HCT116 (cell line): ENCODE results near the gene NSUN3. TPM values are rescaled to one million over a fixed set of nuclear protein-coding genes. Genes with fewer than 3 reads are reported as not detected.

Experiments
- ATAC-seq: fragments of 200-7000 bp; cut with Tn5 transposase; 2 replicates; pipeline ENCODE4 v1.9.1; 2020; ENCODE audit warnings: mild to moderate bottlenecking, moderate library complexity
- BruUV-seq: library from RNA; stranded (reverse); fragments of 400-500 nt; replicated peaks from 2 replicates; lab custom pipeline; 2021; lab: Mats Ljungman, UMichigan
- CTCF ChIA-PET: fragments of 300-600 bp; sonication (Branson Sonifier 250); formaldehyde crosslinking; loops from one replicate; lab custom pipeline; 2021; ENCODE audit warnings: antibody characterized with exemption; lab: Charles Lee
- POLR2A ChIA-PET: fragments of 300-600, 350-600 bp; sonication (Branson Sonifier 250); formaldehyde crosslinking; loops from one replicate; lab custom pipeline; 2021; ENCODE audit warnings: antibody characterized with exemption; lab: Charles Lee
- RAD21 ChIA-PET, 2 experiments: fragments of 300-600 bp; sonication (Branson Sonifier 250); formaldehyde crosslinking; loops; one replicate each; lab custom pipeline; 2023; ENCODE audit warnings: low total read pairs in 2 of 2; ENCODE audit not compliant: uncharacterized antibody in 2 of 2, unreplicated experiment in 2 of 2, low non-redundant PET in 1 of 2; lab: Charles Lee
- DNase-seq: peaks from one replicate; pipeline ENCODE4 v3.0.0-alpha.2; 2010; ENCODE audit warnings: low read depth, low spot score
- H2AFZ ChIP-seq: fragments of 200-600 bp; shearing (Covaris generic), sonication (generic); 2 replicates; pipeline ENCODE4 v1.6.1; 2017; ENCODE audit warnings: low read depth, mixed run types, mixed read lengths, antibody characterized with exemption, low read length; ENCODE audit not compliant: poor library complexity, severe bottlenecking
- H3K27ac ChIP-seq: 2 replicates; pipeline ENCODE4 v1.5.1; 2012; ENCODE audit warnings: low read depth, low read length
- H3K27me3 ChIP-seq: fragments of 200-600 bp; sonication (generic); 2 replicates; pipeline ENCODE4 v1.6.1; 2016; ENCODE audit warnings: mixed run types, low read length, mixed read lengths; ENCODE audit not compliant: insufficient read depth
- H3K36me3 ChIP-seq, 2 experiments: fragments of 200-500 bp in 1 of 2; fragments of 200-600 bp in 1 of 2; sonication (Bioruptor generic) in 1 of 2; sonication (generic) in 1 of 2; 2 replicates each; pipeline versions ENCODE4 v1.5.1 to v1.6.1; 2014 to 2016; ENCODE audit warnings: low read length in 2 of 2, inconsistent platforms in 1 of 2, mixed read lengths in 1 of 2, mixed run types in 1 of 2; ENCODE audit not compliant: insufficient read depth in 2 of 2, control insufficient read depth in 1 of 2
- H3K4me1 ChIP-seq, 2 experiments: fragments of 200-600 bp in 1 of 2; sonication (generic) in 1 of 2; 2 replicates each; pipeline versions ENCODE4 v1.5.1 to v1.6.1; 2012 to 2017; ENCODE audit warnings: low read length in 2 of 2, inconsistent platforms in 1 of 2, mild to moderate bottlenecking in 1 of 2, mixed read lengths in 1 of 2, mixed run types in 1 of 2, moderate library complexity in 1 of 2; ENCODE audit not compliant: insufficient read depth in 2 of 2, control insufficient read depth in 1 of 2
- H3K4me2 ChIP-seq: fragments of 200-600 bp; sonication (generic); 2 replicates; pipeline ENCODE4 v1.6.1; 2017; ENCODE audit warnings: mixed run types, low read length, mixed read lengths
- H3K4me3 ChIP-seq, 2 experiments: fragments of 200-600 bp in 1 of 2; sonication (generic) in 1 of 2; replicated peaks in 1 of 2; 2 replicates each; pipeline ENCODE4 v1.5.1; 2011 to 2016; ENCODE audit warnings: low read length in 2 of 2, control low read depth in 1 of 2, low read depth in 1 of 2, mild to moderate bottlenecking in 1 of 2, mixed read lengths in 1 of 2, mixed run types in 1 of 2
- H3K79me2 ChIP-seq: fragments of 200-600 bp; sonication (generic); 2 replicates; pipeline ENCODE4 v1.6.1; 2017; ENCODE audit warnings: mild to moderate bottlenecking, mixed run types, low read length, moderate library complexity, mixed read lengths; ENCODE audit not compliant: insufficient read depth
- H3K9ac ChIP-seq: fragments of 200-600 bp; sonication (generic); 2 replicates; pipeline ENCODE4 v1.6.1; 2016; ENCODE audit warnings: low read length, mixed read lengths
- H3K9me2 ChIP-seq: fragments of 200-600 bp; sonication (generic), shearing (Covaris generic); 2 replicates; pipeline ENCODE4 v1.6.1; 2017; ENCODE audit warnings: mixed run types, mild to moderate bottlenecking, moderate library complexity; ENCODE audit not compliant: insufficient read depth
- H3K9me3 ChIP-seq, 2 experiments: fragments of 200-500 bp in 1 of 2; fragments of 200-600 bp in 1 of 2; sonication (Bioruptor generic) in 1 of 2; sonication (generic) in 1 of 2; 2 replicates each; pipeline ENCODE4 v1.6.1; 2014 to 2017; ENCODE audit warnings: low read length in 2 of 2, mixed read lengths in 2 of 2, inconsistent platforms in 1 of 2, low read depth in 1 of 2, mild to moderate bottlenecking in 1 of 2, mixed run types in 1 of 2, moderate library complexity in 1 of 2; ENCODE audit not compliant: control insufficient read depth in 1 of 2, insufficient read depth in 1 of 2
- H4K20me1 ChIP-seq: fragments of 200-600 bp; sonication (generic), shearing (Covaris generic); 2 replicates; pipeline ENCODE4 v1.6.1; 2017; ENCODE audit warnings: mixed run types, mild to moderate bottlenecking, moderate library complexity; ENCODE audit not compliant: insufficient read depth
- ELF1 ChIP-seq: IDR thresholded peaks from 2 replicates; pipeline ENCODE4 v1.6.1; 2012; ENCODE audit warnings: low read depth, borderline replicate concordance
- EZH2 ChIP-seq: fragments of 200-600 bp; sonication (generic); IDR thresholded peaks from 2 replicates; pipeline ENCODE4 v1.6.1; 2017; ENCODE audit warnings: antibody characterized with exemption, mixed run types
- EZH2phosphoT487 ChIP-seq: fragments of 200-600 bp; IDR thresholded peaks from 2 replicates; pipeline ENCODE4 v1.6.1; 2018; ENCODE audit warnings: antibody characterized with exemption, borderline replicate concordance
- FOSL1 ChIP-seq: IDR thresholded peaks from 2 replicates; pipeline ENCODE4 v1.6.1; 2012; ENCODE audit warnings: low read depth
- JUND ChIP-seq: IDR thresholded peaks from 2 replicates; pipeline ENCODE4 v1.6.1; 2012
- POLR2AphosphoS5 ChIP-seq: IDR thresholded peaks from 2 replicates; pipeline ENCODE4 v1.6.1; 2011; ENCODE audit warnings: mild to moderate bottlenecking, low read depth, low read length, moderate library complexity
- RAD21 ChIP-seq: IDR thresholded peaks from 2 replicates; pipeline ENCODE4 v1.6.1; 2012; ENCODE audit warnings: low read depth, mild to moderate bottlenecking
- SIN3A ChIP-seq: IDR thresholded peaks from 2 replicates; pipeline ENCODE4 v1.6.1; 2012; ENCODE audit warnings: low read depth
- SP1 ChIP-seq: IDR thresholded peaks from 2 replicates; pipeline ENCODE4 v1.6.1; 2012; ENCODE audit warnings: low read depth
- SRF ChIP-seq: IDR thresholded peaks from 2 replicates; pipeline ENCODE4 v1.6.1; 2012; ENCODE audit warnings: low read depth
- ZFX ChIP-seq: fragments of 450-650 bp; IDR thresholded peaks from 2 replicates; pipeline ENCODE4 v1.6.1; 2017
- ZNF274 ChIP-seq: fragments of 200-500 bp; sonication (Bioruptor generic); IDR thresholded peaks from 2 replicates; pipeline ENCODE4 v1.6.1; 2014; ENCODE audit warnings: mild to moderate bottlenecking, low read depth, low read length, inconsistent platforms
- intact Hi-C: fragments of 100-400 bp; cut with micrococcal nuclease; formaldehyde crosslinking; loops from 2 replicates; pipeline ENCODE4 v1.10.0; 2022
- total RNA-seq: library from RNA; stranded (reverse); gene quantifications from one replicate; pipeline ENCODE4 v1.2.1, GENCODE V29; 2021; ENCODE audit not compliant: unreplicated experiment
- TF ChIP-seq, protein P1 (sequence below): IDR thresholded peaks from 2 replicates; pipeline ENCODE4 v1.6.1; 2012; ENCODE audit warnings: low read depth
- TF ChIP-seq, protein P2 (sequence below): IDR thresholded peaks from 2 replicates; pipeline ENCODE4 v1.6.1; 2012
- TF ChIP-seq, protein P3 (sequence below): IDR thresholded peaks from 2 replicates; pipeline ENCODE4 v1.6.1; 2012
- TF ChIP-seq, protein P4 (sequence below): IDR thresholded peaks from 2 replicates; pipeline ENCODE4 v1.6.1; 2011; ENCODE audit warnings: mild to moderate bottlenecking, low read length, moderate library complexity; ENCODE audit not compliant: insufficient replicate concordance; ENCODE audit errors: extremely low read depth

Gene NSUN3
- total RNA-seq, 1 experiment from 2014 or later = 6.6 TPM

DNA sequence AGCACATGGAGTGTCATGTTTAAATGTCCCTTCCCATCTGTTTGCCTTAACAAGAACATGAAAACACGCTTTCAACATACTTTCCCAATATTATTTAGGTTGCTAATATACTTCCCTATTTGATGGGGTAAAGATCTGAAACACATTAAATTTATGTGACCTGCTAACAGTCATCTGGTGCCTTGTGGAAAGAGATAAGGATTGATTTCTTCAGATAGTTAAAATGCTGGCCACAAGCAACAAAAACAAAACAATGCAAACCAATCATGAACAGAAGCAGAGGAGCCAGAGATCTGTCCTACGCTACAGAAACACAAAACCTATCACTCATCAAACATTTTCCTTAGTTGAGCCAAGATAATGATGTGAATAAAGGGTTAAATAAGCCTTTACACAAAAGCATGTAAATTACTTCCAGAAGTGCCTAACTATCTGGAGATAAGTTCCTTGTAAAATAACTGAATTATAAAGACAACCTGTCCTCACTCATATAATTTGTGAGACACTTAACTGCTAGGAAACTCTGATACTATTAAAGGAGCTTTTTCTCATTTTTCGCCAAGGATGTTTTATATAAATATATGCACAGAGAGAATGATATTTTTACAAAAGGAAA is 109.9 kb downstream of the NSUN3 start:
- no peak overlapping the region for H3K27ac ChIP-seq
- no TSS peak for BruUV-seq
- H3K4me1 ChIP-seq = no peaks in the 10 kb centered on the region
- RAD21 ChIA-PET = no interaction called here
- CTCF ChIA-PET = interaction anchor here (0.8 kb wide), 1 partner anchor 8 kb away, joined by 3 read pairs; no protein-coding TSS in a partner anchor
- no peak overlapping the region for H3K4me3 ChIP-seq
- TF ChIP-seq SRF = no peak
- TF ChIP-seq, protein P1, sequence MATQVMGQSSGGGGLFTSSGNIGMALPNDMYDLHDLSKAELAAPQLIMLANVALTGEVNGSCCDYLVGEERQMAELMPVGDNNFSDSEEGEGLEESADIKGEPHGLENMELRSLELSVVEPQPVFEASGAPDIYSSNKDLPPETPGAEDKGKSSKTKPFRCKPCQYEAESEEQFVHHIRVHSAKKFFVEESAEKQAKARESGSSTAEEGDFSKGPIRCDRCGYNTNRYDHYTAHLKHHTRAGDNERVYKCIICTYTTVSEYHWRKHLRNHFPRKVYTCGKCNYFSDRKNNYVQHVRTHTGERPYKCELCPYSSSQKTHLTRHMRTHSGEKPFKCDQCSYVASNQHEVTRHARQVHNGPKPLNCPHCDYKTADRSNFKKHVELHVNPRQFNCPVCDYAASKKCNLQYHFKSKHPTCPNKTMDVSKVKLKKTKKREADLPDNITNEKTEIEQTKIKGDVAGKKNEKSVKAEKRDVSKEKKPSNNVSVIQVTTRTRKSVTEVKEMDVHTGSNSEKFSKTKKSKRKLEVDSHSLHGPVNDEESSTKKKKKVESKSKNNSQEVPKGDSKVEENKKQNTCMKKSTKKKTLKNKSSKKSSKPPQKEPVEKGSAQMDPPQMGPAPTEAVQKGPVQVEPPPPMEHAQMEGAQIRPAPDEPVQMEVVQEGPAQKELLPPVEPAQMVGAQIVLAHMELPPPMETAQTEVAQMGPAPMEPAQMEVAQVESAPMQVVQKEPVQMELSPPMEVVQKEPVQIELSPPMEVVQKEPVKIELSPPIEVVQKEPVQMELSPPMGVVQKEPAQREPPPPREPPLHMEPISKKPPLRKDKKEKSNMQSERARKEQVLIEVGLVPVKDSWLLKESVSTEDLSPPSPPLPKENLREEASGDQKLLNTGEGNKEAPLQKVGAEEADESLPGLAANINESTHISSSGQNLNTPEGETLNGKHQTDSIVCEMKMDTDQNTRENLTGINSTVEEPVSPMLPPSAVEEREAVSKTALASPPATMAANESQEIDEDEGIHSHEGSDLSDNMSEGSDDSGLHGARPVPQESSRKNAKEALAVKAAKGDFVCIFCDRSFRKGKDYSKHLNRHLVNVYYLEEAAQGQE = no peak
- TF ChIP-seq SP1 = no peak
- no peak for TF ChIP-seq RAD21
- TF ChIP-seq, protein P2, sequence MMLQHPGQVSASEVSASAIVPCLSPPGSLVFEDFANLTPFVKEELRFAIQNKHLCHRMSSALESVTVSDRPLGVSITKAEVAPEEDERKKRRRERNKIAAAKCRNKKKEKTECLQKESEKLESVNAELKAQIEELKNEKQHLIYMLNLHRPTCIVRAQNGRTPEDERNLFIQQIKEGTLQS = no peak
- TF ChIP-seq EZH2 = no peak
- no peak for TF ChIP-seq JUND
- TF ChIP-seq FOSL1 = no peak
- TF ChIP-seq, protein P3, sequence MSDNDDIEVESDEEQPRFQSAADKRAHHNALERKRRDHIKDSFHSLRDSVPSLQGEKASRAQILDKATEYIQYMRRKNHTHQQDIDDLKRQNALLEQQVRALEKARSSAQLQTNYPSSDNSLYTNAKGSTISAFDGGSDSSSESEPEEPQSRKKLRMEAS = no peak
- TF ChIP-seq EZH2phosphoT487 = no peak
- no peak for TF ChIP-seq POLR2AphosphoS5
- no peak for TF ChIP-seq ELF1
- TF ChIP-seq SIN3A = no peak
- TF ChIP-seq ZFX = no peak
- no peak for TF ChIP-seq ZNF274
- TF ChIP-seq, protein P4, sequence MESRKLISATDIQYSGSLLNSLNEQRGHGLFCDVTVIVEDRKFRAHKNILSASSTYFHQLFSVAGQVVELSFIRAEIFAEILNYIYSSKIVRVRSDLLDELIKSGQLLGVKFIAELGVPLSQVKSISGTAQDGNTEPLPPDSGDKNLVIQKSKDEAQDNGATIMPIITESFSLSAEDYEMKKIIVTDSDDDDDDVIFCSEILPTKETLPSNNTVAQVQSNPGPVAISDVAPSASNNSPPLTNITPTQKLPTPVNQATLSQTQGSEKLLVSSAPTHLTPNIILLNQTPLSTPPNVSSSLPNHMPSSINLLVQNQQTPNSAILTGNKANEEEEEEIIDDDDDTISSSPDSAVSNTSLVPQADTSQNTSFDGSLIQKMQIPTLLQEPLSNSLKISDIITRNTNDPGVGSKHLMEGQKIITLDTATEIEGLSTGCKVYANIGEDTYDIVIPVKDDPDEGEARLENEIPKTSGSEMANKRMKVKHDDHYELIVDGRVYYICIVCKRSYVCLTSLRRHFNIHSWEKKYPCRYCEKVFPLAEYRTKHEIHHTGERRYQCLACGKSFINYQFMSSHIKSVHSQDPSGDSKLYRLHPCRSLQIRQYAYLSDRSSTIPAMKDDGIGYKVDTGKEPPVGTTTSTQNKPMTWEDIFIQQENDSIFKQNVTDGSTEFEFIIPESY = no peak
- TF ChIP-seq, all 23 proteins: peak for 0
- Histone ChIP-seq H4K20me1 (no peaks in the 10 kb centered on the region), H2AFZ (no peak overlapping the region), H3K36me3 (no peaks in the 10 kb centered on the region), H3K79me2 (no peaks in the 10 kb centered on the region), H3K27me3 (0 out of 2 replicates have a peak, but pooled peaks cover 8% of the 10 kb centered on the region), H3K9me3 (no peaks in the 10 kb centered on the region), H3K9ac (no peak overlapping the region), H3K4me2 (no peak overlapping the region), H3K9me2 (no peaks in the 10 kb centered on the region)
- DNase-seq (no peak), ATAC-seq (no peak)
- intact Hi-C loops = no loop called here
- POLR2A ChIA-PET = no interaction called here
